ENCODE data around the gene R3HDM2. TPM values are rescaled to one million over a fixed set of nuclear protein-coding genes. Genes with fewer than 3 reads are reported as not detected.

R3HDM2 gene
- total and polyA plus RNA-seq, 2 donors (not counting 1 experiment from before 2014, with no cell fraction given) = 21.3 to 22.8 TPM

- no peak for DNase-seq (ENCODE audit: low read depth in 2 of 2)
- Histone ChIP-seq H3K4me3 (replicated peaks in 1 of 4; ENCODE audit: control extremely low read depth in 1 of 4, insufficient read depth in 1 of 4, low read depth in 3 of 4, low read length in 4 of 4) (peak overlapping the region; percentile 83 to 89 (median 84)), H3K9me3 (ENCODE audit: control insufficient read depth, insufficient read depth, low read depth, low read length) (no peaks in the 10 kb centered on the region), H3K4me1 (ENCODE audit: control insufficient read depth, extremely low read depth, insufficient read depth, low read length) (peaks cover 12% of the 10 kb centered on the region), H3K27me3 (ENCODE audit: control insufficient read depth, insufficient read depth, low read length) (no peaks in the 10 kb centered on the region), H3K4me2 (ENCODE audit: extremely low read depth, insufficient read depth, low read length) (peak overlapping the region; percentile 100), H3K36me3 (ENCODE audit: control insufficient read depth, insufficient read depth, low read length) (no peaks in the 10 kb centered on the region), H3K9ac (ENCODE audit: insufficient read depth, low read length) (peak overlapping the region; percentile 41), H3K27ac (ENCODE audit: insufficient read depth, low read length) (peak overlapping the region; percentile 62), H2AFZ (ENCODE audit: low read length) (peak overlapping the region; percentile 28), H3K79me2 (ENCODE audit: control insufficient read depth, insufficient read depth, low read length) (no peaks in the 10 kb centered on the region), H4K20me1 (ENCODE audit: control insufficient read depth, extremely low read depth, insufficient read depth, low read length) (no peaks in the 10 kb centered on the region)
- TF ChIP-seq CTCF (conservative IDR thresholded peaks at IDR 0.05 in 1 of 2, IDR thresholded peaks at IDR 0.05 in 1 of 2; ENCODE audit: low read depth in 1 of 2, low read length in 2 of 2) (no peak), EZH2 (IDR thresholded peaks at IDR 0.05; ENCODE audit: low read length, missing control alignments) (no peak)
Measured at GRCh38 chr12:57458665-57459054, 27.8 kb upstream of the R3HDM2 start.

- Histone ChIP-seq H3K4me2 (ENCODE audit: extremely low read depth, insufficient read depth, low read length) (no peak overlapping the region), H3K4me1 (ENCODE audit: control insufficient read depth, extremely low read depth, insufficient read depth, low read length) (peaks cover 19% of the 10 kb centered on the region)
Measured at GRCh38 chr12:57456737-57457490, 26.1 kb upstream of the R3HDM2 start.

More at GRCh38 chr12:57456737-57457490, 26.1 kb upstream of the R3HDM2 start:
- no peak for DNase-seq (ENCODE audit: low read depth in 2 of 2)
- Histone ChIP-seq H3K9me3 (ENCODE audit: control insufficient read depth, insufficient read depth, low read depth, low read length) (no peaks in the 10 kb centered on the region), H3K79me2 (ENCODE audit: control insufficient read depth, insufficient read depth, low read length) (no peaks in the 10 kb centered on the region), H3K4me3 (replicated peaks in 1 of 4; ENCODE audit: control extremely low read depth in 1 of 4, insufficient read depth in 1 of 4, low read depth in 3 of 4, low read length in 4 of 4) (peak overlapping the region in 1 of 4 experiments; percentile 59), H3K9ac (ENCODE audit: insufficient read depth, low read length) (no peak overlapping the region), H3K27me3 (ENCODE audit: control insufficient read depth, insufficient read depth, low read length) (no peaks in the 10 kb centered on the region), H3K36me3 (ENCODE audit: control insufficient read depth, insufficient read depth, low read length) (no peaks in the 10 kb centered on the region), H3K27ac (ENCODE audit: insufficient read depth, low read length) (no peak overlapping the region), H4K20me1 (ENCODE audit: control insufficient read depth, extremely low read depth, insufficient read depth, low read length) (no peaks in the 10 kb centered on the region), H2AFZ (ENCODE audit: low read length) (no peak overlapping the region)
- TF ChIP-seq EZH2 (IDR thresholded peaks at IDR 0.05; ENCODE audit: low read length, missing control alignments) (no peak), CTCF (conservative IDR thresholded peaks at IDR 0.05 in 1 of 2, IDR thresholded peaks at IDR 0.05 in 1 of 2; ENCODE audit: low read depth in 1 of 2, low read length in 2 of 2) (no peak)

All from fibroblast of lung (primary cell).